GM12878 (cell line): ENCODE results near the gene KIAA0825. TPM values are rescaled to one million over a fixed set of nuclear protein-coding genes. Genes with fewer than 3 reads are reported as not detected.

Experiments used
- ATAC-seq: fragments of 200-7000 bp; cut with Tn5 transposase; 3 replicates; pipeline ENCODE4 v1.9.1; 2020; ENCODE audit warnings: mild to moderate bottlenecking, moderate library complexity
- BruUV-seq: library from RNA; stranded (reverse); fragments of 400-500 nt; replicated peaks from 2 replicates; lab custom pipeline; 2021; lab: Mats Ljungman, UMichigan
- CTCF ChIA-PET: fragments of 300-600 bp; sonication (Branson Sonifier 250); formaldehyde crosslinking; extraction: SDS; loops from one replicate; lab custom pipeline; 2021; ENCODE audit warnings: inconsistent platforms; lab: Yijun Ruan, JAX
- POLR2A ChIA-PET: fragments of 350-600 bp; formaldehyde crosslinking; extraction: SDS; loops from one replicate; lab custom pipeline; 2021; ENCODE audit warnings: inconsistent platforms; lab: Charles Lee
- RAD21 ChIA-PET: fragments of 300-600 bp; sonication (Branson Sonifier 250); formaldehyde crosslinking; loops from one replicate; lab custom pipeline; 2023; ENCODE audit warnings: antibody characterized with exemption; ENCODE audit not compliant: unreplicated experiment; lab: Charles Lee
- SMC1A ChIA-PET: fragments of 300-600 bp; sonication (Branson Sonifier 250); formaldehyde crosslinking; loops from one replicate; lab custom pipeline; 2023; ENCODE audit not compliant: unreplicated experiment, uncharacterized antibody; lab: Charles Lee
- DNase-seq: peaks from one replicate; pipeline ENCODE4 v3.0.0-alpha.2; 2011; ENCODE audit warnings: low read depth, low spot score
- FAIRE-seq: peaks from 3 replicates; lab custom pipeline; 2011; peaks lifted over from hg19 to GRCh38; lab: Jason Lieb, UNC
- H2AFZ ChIP-seq: 2 replicates; pipeline ENCODE4 v1.6.0; 2011; ENCODE audit warnings: low read depth, low read length, control low read depth; ENCODE audit not compliant: control insufficient read depth
- H3K27ac ChIP-seq: 2 replicates; pipeline ENCODE4 v1.5.1; 2011; ENCODE audit warnings: control low read depth; ENCODE audit not compliant: control insufficient read depth, insufficient read depth
- H3K27me3 ChIP-seq, 2 experiments: replicated peaks in 1 of 2; 2 replicates each; pipeline versions ENCODE4 v1.6.0 to v1.6.1; 2011; ENCODE audit warnings: low read length in 1 of 2; ENCODE audit not compliant: control insufficient read depth in 2 of 2, insufficient read depth in 2 of 2
- H3K36me3 ChIP-seq, 2 experiments: 2 replicates each; pipeline ENCODE4 v1.5.1; 2011; ENCODE audit warnings: low read length in 1 of 2; ENCODE audit not compliant: control insufficient read depth in 2 of 2, insufficient read depth in 2 of 2
- H3K4me1 ChIP-seq: 2 replicates; pipeline ENCODE4 v1.6.1; 2011; ENCODE audit warnings: mild to moderate bottlenecking, low read length, moderate library complexity, mixed read lengths; ENCODE audit not compliant: control insufficient read depth, insufficient read depth
- H3K4me2 ChIP-seq: 2 replicates; pipeline ENCODE4 v1.6.0; 2011; ENCODE audit warnings: control low read depth; ENCODE audit not compliant: control insufficient read depth, insufficient read depth
- H3K4me3 ChIP-seq: fragments of 200-600 bp; sonication (generic); 2 replicates; pipeline ENCODE4 v1.5.1; 2016
- H3K79me2 ChIP-seq: 2 replicates; pipeline ENCODE4 v1.6.0; 2011; ENCODE audit warnings: low read length; ENCODE audit not compliant: control insufficient read depth, insufficient read depth
- H3K9ac ChIP-seq: 2 replicates; pipeline ENCODE4 v1.8.0; 2011; ENCODE audit warnings: low read length, control low read depth, mixed read lengths; ENCODE audit not compliant: control insufficient read depth, insufficient read depth
- H3K9me3 ChIP-seq: replicated peaks from 3 replicates; pipeline ENCODE4 v1.5.1; 2011; ENCODE audit warnings: mild to moderate bottlenecking, low read length; ENCODE audit not compliant: control insufficient read depth, insufficient read depth
- H4K20me1 ChIP-seq: 2 replicates; pipeline ENCODE4 v1.6.0; 2011; ENCODE audit not compliant: control insufficient read depth, insufficient read depth
- CBFB ChIP-seq: IDR thresholded peaks from 2 replicates; pipeline ENCODE4 v1.6.1; 2016; ENCODE audit warnings: antibody characterized with exemption, low read depth
- GABPA ChIP-seq: IDR thresholded peaks from 2 replicates; pipeline ENCODE4 v1.6.1; 2014; ENCODE audit warnings: antibody characterized with exemption, low read depth, mild to moderate bottlenecking, inconsistent platforms
- HDAC6 ChIP-seq: fragments of 200-600 bp; sonication (generic); IDR thresholded peaks from one replicate; pipeline ENCODE4 v1.8.0; 2017; ENCODE audit warnings: antibody characterized with exemption; ENCODE audit not compliant: unreplicated experiment
- NFXL1 ChIP-seq: fragments of 450-650 bp; IDR thresholded peaks from 2 replicates; pipeline ENCODE4 v1.6.1; 2017; ENCODE audit warnings: antibody characterized with exemption, mild to moderate bottlenecking, borderline replicate concordance
- SMAD1 ChIP-seq: fragments of 450-650 bp; IDR thresholded peaks from 2 replicates; pipeline ENCODE4 v1.6.1; 2018; ENCODE audit warnings: mild to moderate bottlenecking, low read depth; ENCODE audit not compliant: partially characterized antibody
- SMARCA5 ChIP-seq: fragments of 450-650 bp; IDR thresholded peaks from 2 replicates; pipeline ENCODE4 v1.6.1; 2017; ENCODE audit warnings: mild to moderate bottlenecking
- SMC3 ChIP-seq: IDR thresholded peaks from 2 replicates; pipeline ENCODE4 v1.6.1; 2011; ENCODE audit warnings: low read length, improper control_type of control experiment, borderline replicate concordance
- ZBTB11 ChIP-seq: fragments of 450-650 bp; formaldehyde crosslinking; IDR thresholded peaks from 2 replicates; pipeline ENCODE4 v1.5.0; 2022; ENCODE audit warnings: mild to moderate bottlenecking, missing genetic modification characterization
- ZNF687 ChIP-seq: fragments of 450-650 bp; IDR thresholded peaks from 2 replicates; pipeline ENCODE4 v1.6.1; 2017; ENCODE audit warnings: mild to moderate bottlenecking, moderate library complexity
- WGBS: methylation state at CpG from one replicate; pipeline ENCODE4 v1.1.6; 2016; ENCODE audit warnings: low lambda C conversion rate; ENCODE audit not compliant: insufficient replicate concordance, insufficient coverage; ENCODE audit errors: missing lambda C conversion rate; 5-methylcytosine and 5-hydroxymethylcytosine counted together
- in situ Hi-C: fragments of 300-500 bp; cut with MboI; formaldehyde crosslinking; loops from 9 replicates; pipeline ENCODE4 v1.14.3; 2018; ENCODE audit warnings: mixed read lengths
- intact Hi-C: fragments of 100-400 bp; cut with micrococcal nuclease; formaldehyde crosslinking; loops from one replicate; pipeline ENCODE4 v1.14.2; 2022; ENCODE audit not compliant: unreplicated experiment
- polyA plus RNA-seq, 11 experiments: library from polyadenylated mRNA; depleted of rRNA in 4 of 11; unstranded in 6 of 11; stranded (reverse) in 5 of 11; fragments of >200 nt; fragmentation: Nextera tagmentation in 4 of 11; fragmentation: Illumina TruSeq in 1 of 11; extraction: Ambion mirVana in 4 of 11; extraction: Trizol in 1 of 11; gene quantifications; 1 replicate in 1 of 11; 2 replicates in 10 of 11; pipeline versions ENCODE4 v1.2.1 to v1.2.3, GENCODE V29; 2011 to 2016; ENCODE audit warnings: inconsistent platforms in 2 of 11, missing spikeins in 2 of 11, low read depth in 1 of 11
- total RNA-seq, 4 experiments: library from RNA; depleted of rRNA in 3 of 4; stranded (reverse); fragments of >200 nt in 3 of 4; fragmentation: Illumina TruSeq in 1 of 4; extraction: Trizol in 1 of 4; gene quantifications; 2 replicates each; pipeline versions ENCODE4 v1.2.1 to v1.2.3, GENCODE V29; 2013 to 2021
- TF ChIP-seq, protein P1 (sequence below): IDR thresholded peaks from 2 replicates; pipeline ENCODE4 v1.6.1; 2011; ENCODE audit warnings: low read depth, mild to moderate bottlenecking, low read length, moderate library complexity, borderline replicate concordance; ENCODE audit errors: extremely low read depth
- TF ChIP-seq, protein P2 (sequence below): fragments of 450-650 bp; IDR thresholded peaks from 2 replicates; pipeline ENCODE4 v1.6.1; 2017; ENCODE audit warnings: borderline replicate concordance
- TF ChIP-seq, protein P3 (sequence below): IDR thresholded peaks from 2 replicates; pipeline ENCODE4 v1.6.1; 2011; ENCODE audit warnings: mild to moderate bottlenecking, low read depth, low read length, moderate library complexity; ENCODE audit not compliant: insufficient replicate concordance

The KIAA0825 gene
- total and polyA plus RNA-seq, 10 of the 15 experiments (the other 5 are each of a cell fraction or from before 2014, with no cell fraction given) = 0.55 to 1.9 (median 1.5) TPM

- ATAC-seq (no peak), DNase-seq (no peak), FAIRE-seq (no peak)
- H4K20me1 ChIP-seq = no peaks in the 10 kb centered on the region
- intact Hi-C loops = no loop called here
- POLR2A ChIA-PET = no interaction called here
- RAD21 ChIA-PET = no interaction called here
- CTCF ChIA-PET = no interaction called here
- in situ Hi-C loops = no loop called here
- H2AFZ ChIP-seq = no peak overlapping the region
- no peaks in the 10 kb centered on the region for H3K36me3 ChIP-seq
- no peak overlapping the region for H3K4me2 ChIP-seq
- no peak overlapping the region for H3K4me3 ChIP-seq
- H3K79me2 ChIP-seq = no peaks in the 10 kb centered on the region
- no peaks in the 10 kb centered on the region for H3K4me1 ChIP-seq
- no TSS peak for BruUV-seq
- 26% methylated on average over 2 of the region's 2 CpGs for WGBS
- SMC1A ChIA-PET = no interaction called here
- no peaks in the 10 kb centered on the region for H3K9me3 ChIP-seq
- H3K9ac ChIP-seq = no peak overlapping the region
- no peaks in the 10 kb centered on the region; a peak in 1 of 4 replicates for H3K27me3 ChIP-seq
- no peak overlapping the region for H3K27ac ChIP-seq
- TF ChIP-seq CBFB = no peak
- no peak for TF ChIP-seq HDAC6
- TF ChIP-seq SMARCA5 = no peak
- TF ChIP-seq, protein P1, sequence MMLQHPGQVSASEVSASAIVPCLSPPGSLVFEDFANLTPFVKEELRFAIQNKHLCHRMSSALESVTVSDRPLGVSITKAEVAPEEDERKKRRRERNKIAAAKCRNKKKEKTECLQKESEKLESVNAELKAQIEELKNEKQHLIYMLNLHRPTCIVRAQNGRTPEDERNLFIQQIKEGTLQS = no peak
- TF ChIP-seq, protein P2, sequence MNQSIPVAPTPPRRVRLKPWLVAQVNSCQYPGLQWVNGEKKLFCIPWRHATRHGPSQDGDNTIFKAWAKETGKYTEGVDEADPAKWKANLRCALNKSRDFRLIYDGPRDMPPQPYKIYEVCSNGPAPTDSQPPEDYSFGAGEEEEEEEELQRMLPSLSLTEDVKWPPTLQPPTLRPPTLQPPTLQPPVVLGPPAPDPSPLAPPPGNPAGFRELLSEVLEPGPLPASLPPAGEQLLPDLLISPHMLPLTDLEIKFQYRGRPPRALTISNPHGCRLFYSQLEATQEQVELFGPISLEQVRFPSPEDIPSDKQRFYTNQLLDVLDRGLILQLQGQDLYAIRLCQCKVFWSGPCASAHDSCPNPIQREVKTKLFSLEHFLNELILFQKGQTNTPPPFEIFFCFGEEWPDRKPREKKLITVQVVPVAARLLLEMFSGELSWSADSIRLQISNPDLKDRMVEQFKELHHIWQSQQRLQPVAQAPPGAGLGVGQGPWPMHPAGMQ = no peak
- no peak for TF ChIP-seq SMAD1
- no peak for TF ChIP-seq GABPA
- no peak for TF ChIP-seq ZNF687
- no peak for TF ChIP-seq SMC3
- TF ChIP-seq ZBTB11 (CRISPR knock-in tag) = no peak
- no peak for TF ChIP-seq NFXL1
- TF ChIP-seq, protein P3, sequence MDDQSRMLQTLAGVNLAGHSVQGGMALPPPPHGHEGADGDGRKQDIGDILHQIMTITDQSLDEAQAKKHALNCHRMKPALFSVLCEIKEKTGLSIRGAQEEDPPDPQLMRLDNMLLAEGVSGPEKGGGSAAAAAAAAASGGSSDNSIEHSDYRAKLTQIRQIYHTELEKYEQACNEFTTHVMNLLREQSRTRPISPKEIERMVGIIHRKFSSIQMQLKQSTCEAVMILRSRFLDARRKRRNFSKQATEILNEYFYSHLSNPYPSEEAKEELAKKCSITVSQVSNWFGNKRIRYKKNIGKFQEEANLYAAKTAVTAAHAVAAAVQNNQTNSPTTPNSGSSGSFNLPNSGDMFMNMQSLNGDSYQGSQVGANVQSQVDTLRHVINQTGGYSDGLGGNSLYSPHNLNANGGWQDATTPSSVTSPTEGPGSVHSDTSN = no peak
These were observed 429.7 kb downstream of the KIAA0825 start for GRCh38 chr5:94188725-94189124.
